GM15510 (cell line): ENCODE results near the gene PRC1.

ENCODE experiments used
- POLR2A ChIP-seq: IDR thresholded peaks from 3 replicates; pipeline ENCODE4 v1.6.1; 2011; ENCODE audit warnings: borderline replicate concordance; ENCODE audit not compliant: insufficient read length; ENCODE audit errors: extremely low read depth

PRC1 gene

DNA sequence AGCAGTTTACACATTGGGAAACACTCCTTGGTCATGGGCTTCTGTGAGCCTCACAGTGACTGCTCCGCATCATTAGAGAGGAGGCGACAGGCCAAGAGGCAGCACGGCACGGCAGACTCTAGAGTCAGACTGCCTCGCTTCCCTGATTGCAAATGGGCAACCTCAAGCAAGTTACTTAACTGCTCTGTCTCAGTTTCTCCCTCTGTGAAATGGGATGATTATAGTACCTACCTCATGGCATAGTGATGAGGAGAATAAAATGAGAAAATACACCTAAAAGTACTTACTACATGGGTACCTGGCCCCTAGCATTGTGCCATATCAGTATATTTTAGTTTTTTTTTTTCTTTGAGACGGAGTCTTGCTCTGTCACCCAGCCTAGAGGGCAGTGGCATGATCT lies 43.7 kb downstream of the PRC1 start:
- no peak for TF ChIP-seq POLR2A

DNA sequence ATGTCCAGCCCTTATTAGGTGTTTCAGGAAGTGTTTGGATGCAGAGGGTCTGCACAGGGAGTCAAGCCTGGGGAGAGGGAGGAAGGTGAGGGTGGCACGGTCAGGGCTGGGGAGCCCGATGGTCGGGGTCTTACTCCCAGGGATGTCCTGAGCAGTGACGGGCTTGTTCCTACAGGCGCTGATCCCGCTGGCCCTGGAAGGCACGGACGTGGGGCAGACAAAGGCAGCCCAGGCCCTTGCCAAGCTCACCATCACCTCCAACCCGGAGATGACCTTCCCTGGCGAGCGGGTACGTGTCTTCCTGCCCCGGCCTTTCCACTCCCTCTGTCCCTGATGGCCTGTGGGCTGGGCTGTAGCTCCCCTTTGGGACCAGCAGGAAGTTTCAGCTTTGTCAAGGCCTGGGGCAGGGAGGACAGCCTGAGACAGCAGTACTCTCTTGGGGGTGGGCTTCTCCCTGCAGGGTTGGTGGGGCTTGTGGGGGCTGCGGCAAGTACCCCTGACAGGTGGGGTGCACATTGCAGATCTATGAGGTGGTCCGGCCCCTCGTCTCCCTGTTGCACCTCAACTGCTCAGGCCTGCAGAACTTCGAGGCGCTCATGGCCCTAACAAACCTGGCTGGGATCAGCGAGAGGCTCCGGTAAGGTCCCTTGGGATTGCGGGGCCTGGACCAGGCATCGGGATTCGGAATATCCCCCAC lies 44.2 kb downstream of the PRC1 start:
- TF ChIP-seq POLR2A, result no peak

DNA sequence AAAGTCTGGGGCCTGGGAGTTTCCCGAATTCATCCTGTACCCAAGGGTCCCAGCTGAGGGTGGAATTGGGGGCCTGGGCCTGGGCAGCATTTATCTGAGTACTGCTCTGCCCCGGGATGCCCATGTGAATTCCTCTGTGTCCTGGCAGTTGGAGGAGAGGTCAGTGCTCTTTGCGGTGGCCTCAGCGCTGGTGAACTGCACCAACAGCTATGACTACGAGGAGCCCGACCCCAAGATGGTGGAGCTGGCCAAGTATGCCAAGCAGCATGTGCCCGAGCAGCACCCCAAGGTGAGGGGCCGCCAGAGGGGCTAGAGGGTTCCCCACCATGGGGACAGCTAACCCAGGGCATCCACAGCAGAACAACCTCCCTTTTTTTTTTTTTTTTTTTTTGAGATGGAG lies 45.8 kb downstream of the PRC1 start:
- TF ChIP-seq POLR2A, result no peak

DNA sequence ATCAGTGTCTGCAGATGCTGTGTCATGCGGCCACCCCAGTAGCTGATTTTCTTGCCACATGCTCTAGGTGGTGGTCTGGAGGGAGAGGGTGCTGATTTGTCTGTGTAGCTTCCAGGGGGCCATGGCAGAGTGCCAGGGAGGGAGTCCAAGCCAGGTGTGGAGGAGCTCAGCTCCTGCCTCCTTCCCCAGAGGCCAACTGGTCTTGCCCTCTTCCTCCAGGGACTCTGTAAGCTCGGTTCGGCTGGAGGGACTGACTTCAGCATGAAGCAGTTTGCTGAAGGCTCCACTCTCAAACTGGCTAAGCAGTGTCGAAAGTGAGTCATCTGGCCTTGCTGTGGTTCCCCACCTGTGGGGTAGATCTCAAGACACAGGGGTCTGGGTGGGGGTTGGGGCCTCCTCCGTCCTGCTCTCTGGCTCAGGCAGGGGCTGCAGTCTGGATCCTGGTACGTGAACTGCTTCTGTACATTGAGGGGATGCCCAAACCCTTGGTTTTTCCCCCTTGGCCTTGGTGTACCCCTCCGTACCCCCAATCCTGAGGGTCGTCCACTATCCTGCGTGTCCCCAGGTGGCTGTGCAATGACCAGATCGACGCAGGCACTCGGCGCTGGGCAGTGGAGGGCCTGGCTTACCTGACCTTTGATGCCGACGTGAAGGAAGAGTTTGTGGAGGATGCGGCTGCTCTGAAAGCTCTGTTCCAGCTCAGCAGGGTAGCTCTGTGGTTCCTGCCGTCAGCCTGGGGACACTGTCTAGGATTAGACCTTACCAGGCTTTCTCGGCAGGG lies 46.6 kb downstream of the PRC1 start:
- TF ChIP-seq POLR2A, result no peak

DNA sequence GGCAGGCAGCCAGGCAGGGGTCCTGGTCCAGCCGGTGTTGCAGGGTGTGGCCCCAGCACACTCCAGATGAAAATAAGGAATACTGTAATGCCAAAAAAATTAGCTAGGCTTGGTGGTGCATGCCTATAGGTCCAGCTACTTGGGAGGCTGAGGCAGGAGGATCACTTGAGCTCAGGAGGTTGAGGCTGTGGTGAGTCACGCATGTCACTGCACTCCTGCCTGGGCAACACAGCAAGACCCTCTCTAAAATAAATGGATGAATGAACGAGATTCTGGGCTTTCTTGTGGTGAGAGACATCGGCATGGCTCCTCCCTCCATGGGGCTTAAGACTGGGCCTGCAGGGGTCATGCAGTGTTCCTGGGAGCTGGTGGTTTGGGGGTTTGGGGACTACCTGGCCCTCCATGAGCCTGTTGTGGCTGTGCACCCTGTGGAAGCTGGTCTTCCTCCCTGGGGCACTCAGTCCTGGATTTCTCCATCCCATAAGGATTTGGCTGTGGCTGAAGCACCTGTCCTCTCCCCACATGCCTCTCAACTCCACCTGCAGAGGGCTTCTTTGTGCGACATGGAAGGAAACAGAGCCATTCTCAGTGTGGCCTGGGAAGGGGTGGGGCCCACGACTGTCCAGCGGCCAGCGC lies 47.3 kb downstream of the PRC1 start:
- TF ChIP-seq POLR2A, result no peak

DNA sequence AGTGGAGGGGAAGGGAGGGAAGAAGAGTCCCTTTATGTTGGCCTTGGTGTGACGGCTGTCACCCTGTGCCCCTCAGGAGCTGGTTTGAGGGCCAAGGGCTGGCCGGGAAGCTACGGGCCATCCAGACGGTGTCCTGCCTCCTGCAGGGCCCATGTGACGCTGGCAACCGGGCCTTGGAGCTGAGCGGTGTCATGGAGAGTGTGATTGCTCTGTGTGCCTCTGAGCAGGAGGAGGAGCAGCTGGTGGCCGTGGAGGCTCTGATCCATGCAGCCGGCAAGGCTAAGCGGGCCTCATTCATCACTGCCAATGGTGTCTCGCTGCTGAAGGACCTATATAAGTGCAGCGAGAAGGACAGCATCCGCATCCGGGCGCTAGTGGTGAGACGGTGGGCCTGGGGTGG lies 47.8 kb downstream of the PRC1 start:
- TF ChIP-seq POLR2A, result no peak

DNA sequence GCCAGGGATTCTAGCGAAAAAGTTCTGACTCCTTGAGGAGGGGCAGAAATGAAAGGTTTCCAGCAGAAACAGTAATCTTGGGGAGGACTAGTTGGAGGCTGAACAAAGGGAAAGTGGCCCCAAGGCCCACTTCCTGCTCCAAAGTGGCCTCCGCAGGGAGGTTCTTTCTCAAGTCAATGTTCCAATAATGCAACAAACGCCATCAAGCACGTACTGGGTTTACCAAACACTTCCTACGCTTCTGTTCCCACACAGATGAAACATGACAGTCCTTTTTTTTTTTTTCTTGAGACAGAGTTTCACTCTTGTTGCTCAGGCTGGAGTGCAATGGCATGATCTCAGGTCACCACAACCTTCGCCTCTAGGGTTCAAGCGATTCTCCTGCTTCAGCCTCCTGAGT lies 49.2 kb downstream of the PRC1 start:
- no peak for TF ChIP-seq POLR2A

DNA sequence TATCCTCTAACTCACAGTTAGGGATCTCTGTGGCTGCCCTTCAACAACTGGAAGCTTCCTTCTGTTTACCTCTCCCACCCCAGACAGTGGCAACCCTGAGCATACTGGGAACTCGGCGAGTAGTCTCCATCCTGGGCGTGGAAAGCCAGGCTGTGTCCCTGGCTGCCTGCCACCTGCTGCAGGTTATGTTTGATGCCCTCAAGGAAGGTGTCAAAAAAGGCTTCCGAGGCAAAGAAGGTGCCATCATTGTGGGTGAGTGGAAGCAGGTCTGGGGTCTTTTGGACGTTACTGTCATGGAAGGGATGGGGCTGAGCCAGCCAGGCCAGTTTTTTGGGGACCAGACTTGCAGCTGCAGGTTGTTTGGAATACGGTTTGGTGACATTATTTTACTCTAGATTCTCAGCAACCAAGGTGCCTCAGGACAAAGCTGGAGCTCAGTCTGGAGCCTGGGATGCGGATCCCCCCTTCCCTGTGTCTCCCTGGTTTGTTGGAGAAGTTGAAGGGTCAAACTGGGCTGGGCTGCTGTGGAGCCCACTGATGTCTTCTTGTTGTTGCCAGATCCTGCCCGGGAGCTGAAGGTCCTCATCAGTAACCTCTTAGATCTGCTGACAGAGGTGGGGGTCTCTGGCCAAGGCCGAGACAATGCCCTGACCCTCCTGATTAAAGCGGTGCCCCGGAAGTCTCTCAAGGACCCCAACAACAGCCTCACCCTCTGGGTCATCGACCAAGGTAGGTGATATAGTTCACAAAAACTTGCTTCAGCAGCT lies 51.8 kb downstream of the PRC1 start:
- no peak for TF ChIP-seq POLR2A

DNA sequence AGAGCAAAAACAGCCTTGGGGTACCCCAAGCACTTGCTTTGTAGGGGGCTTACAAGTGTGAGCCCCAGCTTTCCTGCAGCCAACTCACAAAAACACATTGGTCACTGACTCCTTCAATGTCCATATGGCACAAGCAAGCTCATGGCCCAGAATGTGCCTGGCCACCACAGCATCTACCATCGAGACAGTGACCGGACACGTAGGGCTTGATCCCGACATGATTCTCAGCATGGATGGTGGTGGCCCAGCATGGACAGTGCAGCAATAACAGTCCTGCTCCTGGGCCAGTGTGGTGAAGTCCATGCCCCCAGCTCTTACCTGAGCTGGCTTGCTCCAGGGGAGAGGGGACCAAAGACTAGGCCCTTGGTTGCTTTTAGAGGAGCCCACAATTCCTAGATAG lies 53.3 kb downstream of the PRC1 start:
- TF ChIP-seq POLR2A, result no peak

DNA sequence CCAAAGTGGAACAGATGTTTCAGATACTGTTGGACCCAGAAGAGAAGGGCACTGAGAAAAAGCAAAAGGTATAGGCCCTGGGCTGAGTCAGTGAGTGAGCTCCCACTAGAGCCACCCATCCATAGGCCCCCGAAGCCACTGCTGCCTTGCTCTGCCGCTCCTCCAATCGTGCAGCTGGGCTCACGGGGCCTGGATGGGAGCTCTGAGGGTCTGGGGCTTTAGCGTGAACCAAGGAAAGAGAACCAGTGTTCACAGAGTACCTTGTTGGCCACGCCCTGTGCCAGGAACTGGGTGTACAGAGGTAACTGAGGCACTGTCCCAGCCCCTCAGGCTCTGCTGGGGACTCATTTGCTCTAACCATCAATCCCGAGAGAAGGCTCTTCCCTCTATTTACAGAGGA lies 54.6 kb downstream of the PRC1 start:
- TF ChIP-seq POLR2A, result no peak

DNA sequence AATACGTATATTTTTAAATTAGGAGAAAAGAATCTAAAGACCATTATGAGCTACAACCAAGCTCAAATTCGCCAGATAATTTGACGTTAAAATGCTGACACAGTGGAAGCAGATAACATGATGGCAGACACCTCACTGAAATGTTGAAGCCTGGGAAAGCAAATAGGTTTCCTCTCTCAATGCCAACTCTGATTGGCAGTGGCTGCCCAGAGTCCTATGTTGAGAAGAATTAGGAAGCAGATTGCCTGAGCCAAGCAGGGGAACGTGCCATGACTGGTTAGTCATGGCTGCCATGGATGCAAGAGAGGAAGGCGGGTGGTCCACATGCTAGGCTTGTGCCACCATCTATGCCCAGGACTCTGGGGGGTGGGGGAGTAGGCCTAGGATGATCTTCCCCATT lies 56.1 kb downstream of the PRC1 start:
- no peak for TF ChIP-seq POLR2A

DNA sequence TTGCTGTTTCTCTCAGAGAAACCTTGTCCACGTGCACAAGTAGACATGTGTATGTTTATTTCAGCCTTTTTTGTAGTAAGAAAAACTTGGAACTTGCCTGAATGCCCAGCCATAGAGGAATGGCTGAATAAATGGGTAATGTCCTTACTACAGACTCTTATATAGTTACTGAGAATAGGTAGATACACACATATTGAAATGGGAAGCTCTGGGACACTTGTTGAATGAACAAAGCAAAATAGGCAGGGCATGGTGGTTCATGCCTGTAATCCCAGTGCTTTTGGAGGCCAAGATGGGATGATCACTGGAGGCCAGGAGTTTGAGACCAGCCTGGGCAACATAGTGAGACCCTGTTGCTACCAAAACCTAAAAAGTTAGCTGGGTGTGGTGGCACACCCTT lies 57.5 kb downstream of the PRC1 start:
- TF ChIP-seq POLR2A, result no peak

DNA sequence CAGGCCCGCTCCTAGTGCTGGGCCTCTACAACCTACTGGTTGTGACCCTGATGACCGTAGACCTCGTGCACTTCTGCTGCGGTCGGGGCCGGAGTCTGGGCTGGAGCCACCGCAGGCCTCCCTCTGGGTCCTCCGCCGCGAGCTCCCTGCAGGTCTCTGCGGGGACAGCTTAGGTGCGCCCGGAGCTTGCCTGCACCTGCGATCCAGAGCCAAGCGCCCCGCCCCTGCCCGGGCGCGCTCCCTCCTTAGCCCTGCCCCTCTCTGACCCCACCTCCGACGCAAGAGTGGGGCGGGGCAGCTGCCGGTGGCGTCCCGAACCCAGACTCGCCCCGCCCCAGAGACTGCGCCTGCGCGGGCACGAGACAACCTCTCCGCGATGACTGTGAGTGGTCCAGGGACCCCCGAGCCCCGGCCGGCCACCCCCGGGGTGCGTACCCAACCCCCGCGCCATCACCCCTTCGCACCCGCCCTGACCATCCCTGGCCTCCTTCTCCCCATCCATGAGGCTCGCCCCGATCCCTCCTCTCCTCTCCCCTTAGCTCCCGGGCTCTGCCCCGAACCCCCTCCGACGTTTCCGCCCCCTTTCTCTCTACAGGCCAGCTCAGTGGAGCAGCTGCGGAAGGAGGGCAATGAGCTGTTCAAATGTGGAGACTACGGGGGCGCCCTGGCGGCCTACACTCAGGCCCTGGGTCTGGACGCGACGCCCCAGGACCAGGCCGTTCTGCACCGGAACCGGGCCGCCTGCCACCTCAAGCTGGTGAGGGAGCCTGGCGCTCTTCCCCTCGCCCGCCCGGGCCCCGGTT lies 59.2 kb downstream of the PRC1 start, which contains the start of gene UNC45A:
TSS of gene UNC45A (plus strand) at position 337 of the 803 bp plus-strand sequence. CDS start at position 377, 40 bp downstream.
- peak; percentile 67 for TF ChIP-seq POLR2A
